Large intestine (tissue), 3 donors: ENCODE measurements around the gene CNN3. TPM values are rescaled to one million over a fixed set of nuclear protein-coding genes. Genes with fewer than 3 reads are reported as not detected.
A peak's percentile ranks its signal among the peaks of the same experiment; 100 is the strongest.

Experiments
- DNase-seq, 2 donors: peaks; one replicate each; pipeline versions ENCODE4 v3.0.0 to v3.0.0-alpha.2; 2013
- H3K27ac ChIP-seq: one replicate; pipeline ENCODE4 v1.5.1; 2013; ENCODE audit warnings: low read length
- H3K27me3 ChIP-seq: 2 replicates; pipeline ENCODE4 v1.6.1; 2013; ENCODE audit warnings: low read length; ENCODE audit not compliant: control insufficient read depth, insufficient read depth
- H3K36me3 ChIP-seq: 2 replicates; pipeline ENCODE4 v1.6.1; 2013; ENCODE audit warnings: low read length; ENCODE audit not compliant: control insufficient read depth, insufficient read depth
- H3K4me1 ChIP-seq: one replicate; pipeline ENCODE4 v1.6.1; 2013; ENCODE audit warnings: low read length; ENCODE audit not compliant: control insufficient read depth, insufficient read depth
- H3K4me3 ChIP-seq: one replicate; pipeline ENCODE4 v1.5.1; 2013; ENCODE audit warnings: low read length
- H3K9me3 ChIP-seq: one replicate; pipeline ENCODE4 v1.6.1; 2013; ENCODE audit warnings: mild to moderate bottlenecking, low read depth, low read length, moderate library complexity; ENCODE audit not compliant: control insufficient read depth
- WGBS: methylation state at CpG from one replicate; pipeline ENCODE4 v1.1.5; 2013; ENCODE audit warnings: low lambda C conversion rate; ENCODE audit not compliant: insufficient coverage; 5-methylcytosine and 5-hydroxymethylcytosine counted together
- polyA plus RNA-seq: library from polyadenylated mRNA; unstranded; fragments of 120-200 nt; gene quantifications from one replicate; pipeline ENCODE4 v1.2.1, GENCODE V29; 2013

The CNN3 gene
- polyA plus RNA-seq, 1 donor, result 97.0 TPM

DNA sequence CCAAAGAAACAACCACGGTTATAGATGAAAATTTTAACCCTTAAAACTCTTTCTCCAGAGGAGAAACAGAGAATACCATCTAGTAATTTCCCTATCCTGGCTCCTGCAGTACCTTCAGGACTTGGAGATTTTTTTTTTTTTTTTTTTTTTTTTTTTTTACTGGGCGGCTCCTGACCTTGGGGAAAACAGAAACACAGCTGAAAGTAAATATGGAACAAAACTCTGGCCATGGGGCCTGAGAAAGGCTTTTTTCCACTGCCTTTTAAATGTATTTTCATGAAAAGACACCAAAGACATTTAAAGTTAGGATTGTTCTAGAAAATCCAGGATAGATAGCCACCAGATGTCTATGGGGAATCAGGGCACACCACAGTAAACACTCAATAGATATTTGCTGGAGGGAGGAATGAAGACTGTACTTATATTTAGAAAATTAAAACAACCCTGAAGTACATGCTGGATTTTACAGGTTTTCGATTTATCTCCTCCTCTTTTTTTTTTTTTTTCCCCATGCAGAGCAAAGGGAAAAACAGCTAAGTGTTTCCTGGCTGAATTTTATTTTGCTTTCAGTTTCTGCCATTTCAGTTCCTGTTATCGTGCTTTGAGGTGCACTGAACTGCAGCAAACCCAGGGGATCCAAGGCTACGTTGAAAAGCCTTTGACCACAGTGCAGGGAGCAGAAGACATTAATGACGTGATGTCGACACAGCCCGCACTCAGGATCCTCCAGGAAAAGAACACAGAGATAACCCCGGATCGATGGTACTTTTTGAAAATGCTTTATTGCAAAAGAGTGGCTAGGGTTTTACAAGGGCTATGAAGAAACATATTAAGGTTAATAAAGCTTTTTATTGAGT lies 35.7 kb upstream of the CNN3 start:
- Histone ChIP-seq H3K27ac (peak overlapping the region; percentile 93), H3K9me3 (no peaks in the 10 kb centered on the region), H3K4me1 (peaks cover 10% of the 10 kb centered on the region), H3K27me3 (no peaks in the 10 kb centered on the region), H3K4me3 (peak overlapping the region; percentile 17), H3K36me3 (no peaks in the 10 kb centered on the region)
- peak; percentile 89 to 96 for DNase-seq
- WGBS, result 32% methylated on average over 4 of the region's 10 CpGs

GRCh38 chr1:94961988-94962387 lies 35.1 kb upstream of the CNN3 start:
- Histone ChIP-seq H3K27me3 (no peaks in the 10 kb centered on the region), H3K36me3 (no peaks in the 10 kb centered on the region), H3K27ac (peak overlapping the region; percentile 93), H3K4me1 (peaks cover 10% of the 10 kb centered on the region), H3K4me3 (no peak overlapping the region), H3K9me3 (no peaks in the 10 kb centered on the region)
- DNase-seq, result no peak
- no CpG with 5 or more reads among the region's 3 CpGs for WGBS

- no peak for DNase-seq
- Histone ChIP-seq H3K9me3 (no peaks in the 10 kb centered on the region), H3K27ac (peak overlapping the region; percentile 93), H3K4me1 (peaks cover 10% of the 10 kb centered on the region), H3K27me3 (no peaks in the 10 kb centered on the region), H3K36me3 (no peaks in the 10 kb centered on the region), H3K4me3 (no peak overlapping the region)
- WGBS, result 100% methylated on average over 1 of the region's 7 CpGs
Observed at GRCh38 chr1:94961582-94961981, 34.7 kb upstream of the CNN3 start.

GRCh38 chr1:94958081-94958480 lies 31.2 kb upstream of the CNN3 start:
- no CpG with 5 or more reads among the region's 1 CpG for WGBS
- peaks cover 16% of the 10 kb centered on the region for H3K4me1 ChIP-seq
- H3K27me3 ChIP-seq, result no peaks in the 10 kb centered on the region
- no peak overlapping the region for H3K4me3 ChIP-seq
- H3K36me3 ChIP-seq, result no peaks in the 10 kb centered on the region
- H3K27ac ChIP-seq, result no peak overlapping the region
- no peaks in the 10 kb centered on the region for H3K9me3 ChIP-seq
- peak in 1 of 2 donors; percentile 46 for DNase-seq

- peaks cover 10% of the 10 kb centered on the region for H3K4me1 ChIP-seq
- H3K27ac ChIP-seq, result no peak overlapping the region
- no peaks in the 10 kb centered on the region for H3K27me3 ChIP-seq
- peak; percentile 26 to 47 for DNase-seq
- no peak overlapping the region for H3K4me3 ChIP-seq
- H3K9me3 ChIP-seq, result no peaks in the 10 kb centered on the region
- H3K36me3 ChIP-seq, result no peaks in the 10 kb centered on the region
- WGBS, result no CpG with 5 or more reads among the region's 6 CpGs
Observed at GRCh38 chr1:94955767-94956632, 29.1 kb upstream of the CNN3 start.

GRCh38 chr1:94954263-94955220 lies 27.6 kb upstream of the CNN3 start:
- Histone ChIP-seq H3K4me3 (no peak overlapping the region), H3K9me3 (no peaks in the 10 kb centered on the region), H3K36me3 (no peaks in the 10 kb centered on the region), H3K27me3 (no peaks in the 10 kb centered on the region), H3K4me1 (peaks cover 10% of the 10 kb centered on the region), H3K27ac (no peak overlapping the region)
- WGBS, result 84% methylated on average over 5 of the region's 9 CpGs
- DNase-seq, result no peak

- Histone ChIP-seq H3K4me3 (no peak overlapping the region), H3K27me3 (no peaks in the 10 kb centered on the region), H3K27ac (no peak overlapping the region), H3K4me1 (peaks cover 10% of the 10 kb centered on the region), H3K9me3 (no peaks in the 10 kb centered on the region), H3K36me3 (no peaks in the 10 kb centered on the region)
- DNase-seq, result no peak
- no CpG with 5 or more reads among the region's 6 CpGs for WGBS
Observed at GRCh38 chr1:94953746-94954145, 26.8 kb upstream of the CNN3 start.

- no peak for DNase-seq
- no peaks in the 10 kb centered on the region for H3K27me3 ChIP-seq
- no peak overlapping the region for H3K27ac ChIP-seq
Observed at GRCh38 chr1:94953107-94953506, 26.2 kb upstream of the CNN3 start.

DNA sequence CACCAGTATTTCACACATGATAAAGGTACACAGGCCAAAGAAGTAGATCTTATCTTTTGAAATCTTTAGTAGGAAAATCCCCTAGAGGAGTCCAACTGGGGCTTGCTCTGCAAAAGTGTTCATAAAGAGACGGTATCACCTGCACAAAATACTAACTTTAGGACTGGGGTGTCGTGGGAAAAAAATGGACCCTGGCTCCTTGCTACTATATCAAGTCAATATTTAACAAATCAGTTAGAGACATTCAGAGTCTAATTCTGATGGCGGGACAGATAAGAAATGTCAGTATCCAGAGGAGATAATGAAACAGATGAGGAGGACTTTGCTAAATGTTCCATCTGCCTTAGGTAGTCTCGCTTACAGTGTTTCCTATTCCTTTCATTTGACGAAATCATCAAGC lies 25.6 kb upstream of the CNN3 start:
- DNase-seq, result no peak
- no peak overlapping the region for H3K4me3 ChIP-seq
- WGBS, result 83% methylated on average over 4 of the region's 5 CpGs

More at GRCh38 chr1:94953107-94953506, 26.2 kb upstream of the CNN3 start:
- Histone ChIP-seq H3K4me3 (no peak overlapping the region), H3K9me3 (no peaks in the 10 kb centered on the region), H3K36me3 (no peaks in the 10 kb centered on the region), H3K4me1 (peaks cover 10% of the 10 kb centered on the region)

More for the DNA sequence above, 25.6 kb upstream of the CNN3 start:
- peaks cover 10% of the 10 kb centered on the region for H3K4me1 ChIP-seq
- H3K36me3 ChIP-seq, result no peaks in the 10 kb centered on the region
- H3K9me3 ChIP-seq, result no peaks in the 10 kb centered on the region
- H3K27me3 ChIP-seq, result no peaks in the 10 kb centered on the region
- H3K27ac ChIP-seq, result no peak overlapping the region
